ENCODE results near the gene CLN6. TPM values are rescaled to one million over a fixed set of nuclear protein-coding genes. Genes with fewer than 3 reads are reported as not detected.

CLN6 gene
- polyA plus RNA-seq, 1 experiment: 25.4 TPM

DNA sequence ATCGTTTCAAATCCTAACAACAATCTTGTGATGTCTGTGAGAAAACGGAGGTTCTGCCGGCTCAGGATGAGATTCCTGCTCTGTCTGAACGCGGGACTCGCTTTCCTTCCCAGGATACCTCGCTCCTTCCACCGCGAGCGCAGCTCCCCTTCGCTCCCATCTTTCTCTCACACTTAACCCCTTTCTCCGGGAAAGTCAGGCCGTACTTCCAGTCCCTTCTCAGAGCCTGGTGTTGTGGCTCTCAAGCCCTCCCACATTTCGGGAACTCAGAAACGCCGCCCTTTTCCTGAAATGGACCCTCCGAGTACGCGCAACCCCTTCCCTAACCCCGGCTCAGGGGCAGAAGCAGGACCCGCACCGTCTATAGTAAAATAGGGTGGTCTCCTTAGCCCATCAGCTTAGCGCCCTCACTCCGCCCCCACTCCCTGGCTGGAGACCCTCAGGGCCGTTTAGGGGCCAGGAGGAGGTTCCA, 47.6 kb upstream of the CLN6 start:
- no peak for TF ChIP-seq CTCF (IDR thresholded peaks at IDR 0.05; ENCODE audit: insufficient read depth, low read depth, low read length)
- ChIA-PET POLR2A (interaction anchor here (0.6 kb wide), 1 partner anchor 202 kb away, joined by 4 read pairs; no protein-coding TSS in a partner anchor), CTCF (interaction anchor here (0.6 to 3.6 kb wide), 8 partner anchors 12 to 397 kb away, joined by 3 to 17 read pairs (median 4); no protein-coding TSS in a partner anchor)
- no peak for DNase-seq (ENCODE audit: low read depth)
- peak overlapping the region; percentile 85 for H3K4me3 ChIP-seq (ENCODE audit: low read depth, low read length)
- H3K27me3 ChIP-seq (ENCODE audit: control insufficient read depth, insufficient read depth, low read length): no peaks in the 10 kb centered on the region
- H3K36me3 ChIP-seq (ENCODE audit: control insufficient read depth, insufficient read depth, low read length): no peaks in the 10 kb centered on the region

DNA sequence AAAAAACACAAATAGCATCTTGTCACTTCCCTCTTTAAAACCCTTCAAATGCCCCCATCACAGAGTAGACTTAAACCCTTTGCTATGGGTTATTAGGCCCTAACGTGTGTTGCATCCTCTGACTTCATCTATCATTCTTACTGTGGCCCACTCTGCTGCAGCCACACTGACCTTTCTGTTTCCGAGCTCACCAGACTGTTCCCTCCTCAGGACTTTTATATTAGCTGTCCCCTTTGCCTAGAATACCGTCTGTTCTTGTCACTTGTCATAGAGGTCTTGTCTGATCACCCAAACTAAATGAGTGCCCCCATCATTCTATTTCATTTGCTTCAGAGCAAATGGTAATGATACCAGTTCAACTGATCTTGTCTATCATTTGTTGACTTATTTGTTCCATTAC, 47.1 kb upstream of the CLN6 start:
- no peak for DNase-seq (ENCODE audit: low read depth)
- no peaks in the 10 kb centered on the region for H3K36me3 ChIP-seq (ENCODE audit: control insufficient read depth, insufficient read depth, low read length)
- ChIA-PET CTCF (interaction anchor here (1.2 to 3.6 kb wide), 5 partner anchors 12 to 274 kb away, joined by 3 to 17 read pairs (median 7); no protein-coding TSS in a partner anchor), POLR2A (interaction anchor here (0.6 kb wide), 1 partner anchor 202 kb away, joined by 4 read pairs; no protein-coding TSS in a partner anchor)
- no peaks in the 10 kb centered on the region for H3K27me3 ChIP-seq (ENCODE audit: control insufficient read depth, insufficient read depth, low read length)
- H3K4me3 ChIP-seq (ENCODE audit: low read depth, low read length): peak overlapping the region; percentile 85
- TF ChIP-seq CTCF (IDR thresholded peaks at IDR 0.05; ENCODE audit: insufficient read depth, low read depth, low read length): no peak

- no peak for DNase-seq (ENCODE audit: low read depth)
- ChIA-PET POLR2A (no interaction called here), CTCF (no interaction called here)
- Histone ChIP-seq H3K4me3 (ENCODE audit: low read depth, low read length) (no peak overlapping the region), H3K27me3 (ENCODE audit: control insufficient read depth, insufficient read depth, low read length) (no peaks in the 10 kb centered on the region), H3K36me3 (ENCODE audit: control insufficient read depth, insufficient read depth, low read length) (no peaks in the 10 kb centered on the region)
- TF ChIP-seq CTCF (IDR thresholded peaks at IDR 0.05; ENCODE audit: insufficient read depth, low read depth, low read length): no peak
Measured at GRCh38 chr15:68275165-68275746, 45.7 kb upstream of the CLN6 start.

- H3K4me3 ChIP-seq (ENCODE audit: low read depth, low read length): no peak overlapping the region
- TF ChIP-seq CTCF (IDR thresholded peaks at IDR 0.05; ENCODE audit: insufficient read depth, low read depth, low read length): no peak
- ChIA-PET CTCF (interaction anchor here (1.0 to 1.4 kb wide), 2 partner anchors 14 to 276 kb away, joined by 3 read pairs; no protein-coding TSS in a partner anchor), POLR2A (no interaction called here)
- H3K27me3 ChIP-seq (ENCODE audit: control insufficient read depth, insufficient read depth, low read length): no peaks in the 10 kb centered on the region
- no peaks in the 10 kb centered on the region for H3K36me3 ChIP-seq (ENCODE audit: control insufficient read depth, insufficient read depth, low read length)
- DNase-seq (ENCODE audit: low read depth): no peak
Measured at GRCh38 chr15:68274201-68274848, 44.8 kb upstream of the CLN6 start.

DNA sequence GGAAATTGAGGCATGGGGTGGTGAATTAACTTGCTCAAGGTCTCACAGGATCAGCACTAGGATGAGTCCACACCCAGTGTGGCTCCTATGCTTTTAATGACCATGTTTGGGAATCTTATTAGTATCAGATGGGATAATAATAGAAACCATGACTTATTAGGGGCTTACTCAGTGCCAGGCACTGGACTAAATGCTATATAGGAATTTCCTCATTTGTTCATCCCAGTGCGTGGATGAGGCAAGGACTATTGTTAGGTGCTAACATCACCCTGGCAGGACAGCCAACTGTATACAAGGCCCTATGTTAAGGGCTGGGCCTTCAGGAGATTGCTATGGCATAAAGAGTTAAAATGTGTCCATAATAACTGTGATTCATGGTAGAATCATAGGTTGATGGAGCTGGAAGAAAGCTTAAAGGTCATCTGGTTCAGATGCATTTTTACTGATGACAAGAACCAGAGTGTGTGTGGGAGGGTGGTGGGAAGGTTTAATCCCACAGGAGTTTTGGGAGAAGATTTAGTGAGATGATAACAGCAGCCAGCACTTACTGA, 43.3 kb upstream of the CLN6 start:
- TF ChIP-seq CTCF (IDR thresholded peaks at IDR 0.05; ENCODE audit: insufficient read depth, low read depth, low read length): no peak
- CTCF ChIA-PET: interaction anchor here (0.8 kb wide), 1 partner anchor 34 kb away, joined by 4 read pairs; no protein-coding TSS in a partner anchor
- Histone ChIP-seq H3K27me3 (ENCODE audit: control insufficient read depth, insufficient read depth, low read length) (no peaks in the 10 kb centered on the region), H3K36me3 (ENCODE audit: control insufficient read depth, insufficient read depth, low read length) (no peaks in the 10 kb centered on the region), H3K4me3 (ENCODE audit: low read depth, low read length) (no peak overlapping the region)
- peak; percentile 59 for DNase-seq (ENCODE audit: low read depth)
- POLR2A ChIA-PET: interaction anchor here (0.5 kb wide), 1 partner anchor 11 kb away, joined by 5 read pairs; no protein-coding TSS in a partner anchor

Measured in BJ (cell line).